ENCODE measurements around the gene SKOR1. TPM values are rescaled to one million over a fixed set of nuclear protein-coding genes. Genes with fewer than 3 reads are reported as not detected.

The SKOR1 gene
- total and polyA plus RNA-seq, 2 of the 4 experiments (the other 2 are of a cell fraction): 0.03 TPM; not detected in 1

GRCh38 chr15:67843571-67844387 is 18.5 kb downstream of the SKOR1 start:
- H3K56ac ChIP-seq (ENCODE audit: extremely low read depth, insufficient read depth, low read length): no peak overlapping the region
- H2AFZ ChIP-seq (replicated peaks; ENCODE audit: low read length, poor library complexity): peak overlapping the region; percentile 77
- no peak overlapping the region for H2BK120ac ChIP-seq (ENCODE audit: low read depth, low read length)
- in situ Hi-C loops (cut with MboI; ENCODE audit: low sequenced_read_pairs): no loop called here
- ChIA-PET POLR2A (ENCODE audit: unreplicated experiment) (no interaction called here), CTCF (no interaction called here)
- no peak overlapping the region for H2AK5ac ChIP-seq (ENCODE audit: low read depth, low read length)
- TF ChIP-seq BHLHE40 (IDR thresholded peaks at IDR 0.05; ENCODE audit: low read depth, low read length): peak; percentile 38; the same call in 1 of the 2 replicates
- TF ChIP-seq RCOR1 (IDR thresholded peaks at IDR 0.05; ENCODE audit: insufficient replicate concordance, low read length): no peak
- no peaks in the 10 kb centered on the region for H3K36me3 ChIP-seq (ENCODE audit: control insufficient read depth, insufficient read depth, low read length)
- no peak overlapping the region for H2BK20ac ChIP-seq (ENCODE audit: low read depth, low read length)
- H3K23ac ChIP-seq (ENCODE audit: low read depth, low read length): no peak overlapping the region
- no peaks in the 10 kb centered on the region for H3K79me1 ChIP-seq (ENCODE audit: low read depth in 1 of 2, low read length in 2 of 2)
- H3K4ac ChIP-seq (ENCODE audit: low read depth, low read length): no peak overlapping the region
- 0% methylated on average over 1 of the region's 7 CpGs; no CpG with 5 or more reads in 1 of the 2 experiments for WGBS, 2 experiments (ENCODE audit: extremely low coverage in 2 of 2, insufficient read length in 1 of 2)
- H3K27ac ChIP-seq (ENCODE audit: insufficient read depth, low read length): peak overlapping the region; percentile 23; the same call in 1 of the 2 replicates
- 0 out of 2 replicates have a peak overlapping the region, but pooled peaks have one; percentile 8 for H3K18ac ChIP-seq (ENCODE audit: low read depth, low read length)
- peak overlapping the region in 1 of 2 experiments; percentile 26; a peak in 1 of 4 replicates for H4K8ac ChIP-seq (ENCODE audit: low read depth in 2 of 2, low read length in 2 of 2)
- H3K9me3 ChIP-seq (ENCODE audit: control insufficient read depth, insufficient read depth, low read length): no peaks in the 10 kb centered on the region
- no peak overlapping the region for H4K5ac ChIP-seq (ENCODE audit: low read depth, low read length)
- intact Hi-C loops (cut with micrococcal nuclease): loop anchor here (1.0 kb wide), 1 partner anchor 211 kb away; the partner anchor contains the start of gene PIAS1
- H3K9me1 ChIP-seq (ENCODE audit: insufficient read depth, low read length): 0 out of 2 replicates have a peak, but pooled peaks cover 6% of the 10 kb centered on the region
- H3K4me2 ChIP-seq (ENCODE audit: low read depth, low read length): peak overlapping the region; percentile 22; the same call in 1 of the 2 replicates
- no peak overlapping the region for H3K9ac ChIP-seq (ENCODE audit: low read depth, low read length)
- peak overlapping the region; percentile 33 for H2AK9ac ChIP-seq (replicated peaks; ENCODE audit: low read depth, low read length, poor library complexity)
- no peak overlapping the region for H3K14ac ChIP-seq (replicated peaks; ENCODE audit: low read depth, low read length)
- no peak overlapping the region for H2BK15ac ChIP-seq (ENCODE audit: low read depth, low read length)
- H3K27me3 ChIP-seq (ENCODE audit: control insufficient read depth, insufficient read depth, low read length): peaks cover 5% of the 10 kb centered on the region; the same call in 1 of the 2 replicates
- H3K4me3 ChIP-seq (ENCODE audit: insufficient read depth, low read depth, low read length): no peak overlapping the region
- H3K4me1 ChIP-seq (ENCODE audit: control insufficient read depth, insufficient read depth, low read length): peaks cover 15% of the 10 kb centered on the region; the same call in 1 of the 2 replicates
- no peaks in the 10 kb centered on the region for H4K20me1 ChIP-seq (ENCODE audit: insufficient read depth, low read length)
- DNase-seq (peak; percentile 56), ATAC-seq (ENCODE audit: low read depth) (peak; percentile 64)
- dilution Hi-C loops (cut with HindIII; ENCODE audit: low sequenced_read_pairs, unreplicated experiment): no loop called here
- BruUV-seq (replicated peaks): no TSS peak
- H4K91ac ChIP-seq (ENCODE audit: insufficient read depth, low read depth, low read length): no peak overlapping the region; the same call in 1 of the 2 replicates
- peak overlapping the region; percentile 14 for H2BK5ac ChIP-seq (ENCODE audit: low read depth, low read length, poor library complexity, severe bottlenecking)
